Right atrium auricular region (tissue), 2 donors: ENCODE data around the gene ATXN10. TPM values are rescaled to one million over a fixed set of nuclear protein-coding genes. Genes with fewer than 3 reads are reported as not detected.

ENCODE experiments used
- DNase-seq: peaks from one replicate; pipeline ENCODE4 v3.0.0-alpha.2; 2019; ENCODE audit warnings: low spot score
- H3K27ac ChIP-seq, 2 donors: fragments of 200-600 bp; sonication (generic); 1 replicate in 1 of 2; 2 replicates in 1 of 2; pipeline ENCODE4 v1.5.1; 2016 to 2019
- H3K27me3 ChIP-seq, 2 donors: fragments of 200-600 bp; sonication (generic); one replicate each; pipeline versions ENCODE4 v1.5.1 to v1.6.0; 2017 to 2019
- H3K36me3 ChIP-seq: fragments of 200-600 bp; sonication (generic); one replicate; pipeline ENCODE4 v1.5.1; 2016
- H3K4me1 ChIP-seq, 2 donors: fragments of 200-600 bp; sonication (generic); one replicate each; pipeline versions ENCODE4 v1.5.1 to v1.6.0; 2017 to 2019
- H3K4me3 ChIP-seq, 2 donors: fragments of 200-600 bp; sonication (generic); 1 replicate in 1 of 2; 2 replicates in 1 of 2; pipeline ENCODE4 v1.5.1; 2017 to 2019; ENCODE audit warnings: mild to moderate bottlenecking in 1 of 2, moderate library complexity in 1 of 2
- H3K9me3 ChIP-seq, 2 donors: fragments of 200-600 bp; sonication (generic); one replicate each; pipeline ENCODE4 v1.5.1; 2019
- total RNA-seq, 2 donors: library from RNA; depleted of rRNA; stranded (reverse); fragments of >200 nt; gene quantifications; one replicate each; pipeline ENCODE4 v1.1.0, GENCODE V29; 2016
- TF ChIP-seq, protein P1 (sequence below), 2 donors: fragments of 200-600 bp; sonication (generic); IDR thresholded peaks; one replicate each; pipeline ENCODE4 v1.5.1; 2019; ENCODE audit warnings: antibody characterized with exemption in 2 of 2

The ATXN10 gene
- total RNA-seq, 2 donors from 2014 or later = 85.3 to 88.5 TPM

DNA sequence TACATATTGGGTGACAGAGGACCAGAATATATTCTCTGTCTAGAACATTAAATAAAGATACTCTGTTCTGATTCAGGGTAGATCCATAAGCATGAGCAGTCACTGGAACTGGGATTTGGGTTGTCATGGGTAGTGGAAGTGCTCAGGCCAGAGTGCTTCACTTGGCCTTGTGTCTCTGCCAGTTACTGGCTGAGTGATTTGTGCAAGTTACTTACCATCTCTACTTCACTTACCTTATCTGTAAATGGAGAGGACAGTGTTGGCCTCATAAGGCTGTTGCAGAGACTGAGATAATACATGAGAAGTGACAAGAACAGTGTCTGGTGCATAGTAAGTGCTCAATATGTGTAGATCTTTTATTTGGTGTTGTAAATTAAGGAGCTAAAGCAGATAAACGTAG lies 17.6 kb downstream of the ATXN10 start:
- Histone ChIP-seq H3K4me1 (peaks cover 0 to 38% of the 10 kb centered on the region in 2 donors), H3K4me3 (no peak overlapping the region), H3K9me3 (no peaks in the 10 kb centered on the region), H3K27me3 (no peaks in the 10 kb centered on the region), H3K36me3 (peaks cover 30% of the 10 kb centered on the region), H3K27ac (peak overlapping the region in 1 of 2 donors; percentile 72)
- no peak for DNase-seq
- TF ChIP-seq, protein P1, sequence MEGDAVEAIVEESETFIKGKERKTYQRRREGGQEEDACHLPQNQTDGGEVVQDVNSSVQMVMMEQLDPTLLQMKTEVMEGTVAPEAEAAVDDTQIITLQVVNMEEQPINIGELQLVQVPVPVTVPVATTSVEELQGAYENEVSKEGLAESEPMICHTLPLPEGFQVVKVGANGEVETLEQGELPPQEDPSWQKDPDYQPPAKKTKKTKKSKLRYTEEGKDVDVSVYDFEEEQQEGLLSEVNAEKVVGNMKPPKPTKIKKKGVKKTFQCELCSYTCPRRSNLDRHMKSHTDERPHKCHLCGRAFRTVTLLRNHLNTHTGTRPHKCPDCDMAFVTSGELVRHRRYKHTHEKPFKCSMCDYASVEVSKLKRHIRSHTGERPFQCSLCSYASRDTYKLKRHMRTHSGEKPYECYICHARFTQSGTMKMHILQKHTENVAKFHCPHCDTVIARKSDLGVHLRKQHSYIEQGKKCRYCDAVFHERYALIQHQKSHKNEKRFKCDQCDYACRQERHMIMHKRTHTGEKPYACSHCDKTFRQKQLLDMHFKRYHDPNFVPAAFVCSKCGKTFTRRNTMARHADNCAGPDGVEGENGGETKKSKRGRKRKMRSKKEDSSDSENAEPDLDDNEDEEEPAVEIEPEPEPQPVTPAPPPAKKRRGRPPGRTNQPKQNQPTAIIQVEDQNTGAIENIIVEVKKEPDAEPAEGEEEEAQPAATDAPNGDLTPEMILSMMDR (IDR thresholded peaks at IDR 0.05) = no peak

DNA sequence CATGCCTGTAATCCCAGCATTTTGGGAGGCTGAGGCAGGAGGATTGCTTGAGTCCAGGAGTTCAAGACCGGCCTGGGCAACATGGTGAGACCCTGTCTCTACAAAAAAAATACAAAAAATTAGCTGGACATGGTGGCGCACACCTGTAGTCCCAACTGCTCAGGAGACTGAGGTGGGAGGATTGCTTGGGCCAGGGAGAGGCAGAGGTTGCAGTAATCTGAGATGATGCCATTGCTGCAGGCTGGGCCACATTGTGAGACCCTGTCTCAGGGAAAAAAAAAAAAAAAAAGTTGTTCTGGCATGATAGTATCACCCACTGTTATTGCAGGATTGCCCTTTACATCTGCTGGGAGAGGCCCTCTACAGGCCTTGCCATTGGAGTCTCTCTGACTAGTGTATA lies 18.4 kb downstream of the ATXN10 start:
- peaks cover 0 to 38% of the 10 kb centered on the region in 2 donors for H3K4me1 ChIP-seq
- no peak for DNase-seq
- TF ChIP-seq, protein P1 (IDR thresholded peaks at IDR 0.05) = no peak
- H3K9me3 ChIP-seq = no peaks in the 10 kb centered on the region
- peaks cover 30% of the 10 kb centered on the region for H3K36me3 ChIP-seq
- no peaks in the 10 kb centered on the region for H3K27me3 ChIP-seq
- H3K27ac ChIP-seq = no peak overlapping the region
- H3K4me3 ChIP-seq = no peak overlapping the region

- H3K4me3 ChIP-seq = no peak overlapping the region
- no peaks in the 10 kb centered on the region for H3K9me3 ChIP-seq
- no peaks in the 10 kb centered on the region for H3K27me3 ChIP-seq
- peaks cover 0 to 20% of the 10 kb centered on the region in 2 donors for H3K4me1 ChIP-seq
- H3K27ac ChIP-seq = no peak overlapping the region
- DNase-seq = no peak
- H3K36me3 ChIP-seq = peaks cover 30% of the 10 kb centered on the region
- TF ChIP-seq, protein P1 (IDR thresholded peaks at IDR 0.05) = no peak
These were observed 20.9 kb downstream of the ATXN10 start for GRCh38 chr22:45692549-45692948.

GRCh38 chr22:45693835-45694234 lies 22.2 kb downstream of the ATXN10 start:
- peaks cover 30% of the 10 kb centered on the region for H3K36me3 ChIP-seq
- DNase-seq = no peak
- H3K27ac ChIP-seq = no peak overlapping the region
- no peaks in the 10 kb centered on the region for H3K9me3 ChIP-seq
- peaks cover 0 to 7% of the 10 kb centered on the region in 2 donors for H3K4me1 ChIP-seq
- TF ChIP-seq, protein P1 (IDR thresholded peaks at IDR 0.05) = no peak
- no peaks in the 10 kb centered on the region for H3K27me3 ChIP-seq
- H3K4me3 ChIP-seq = no peak overlapping the region

- no peak for DNase-seq
- TF ChIP-seq, protein P1 (IDR thresholded peaks at IDR 0.05) = no peak
- H3K36me3 ChIP-seq = peaks cover 33% of the 10 kb centered on the region
These were observed 24.6 kb downstream of the ATXN10 start for GRCh38 chr22:45696227-45696626.

DNA sequence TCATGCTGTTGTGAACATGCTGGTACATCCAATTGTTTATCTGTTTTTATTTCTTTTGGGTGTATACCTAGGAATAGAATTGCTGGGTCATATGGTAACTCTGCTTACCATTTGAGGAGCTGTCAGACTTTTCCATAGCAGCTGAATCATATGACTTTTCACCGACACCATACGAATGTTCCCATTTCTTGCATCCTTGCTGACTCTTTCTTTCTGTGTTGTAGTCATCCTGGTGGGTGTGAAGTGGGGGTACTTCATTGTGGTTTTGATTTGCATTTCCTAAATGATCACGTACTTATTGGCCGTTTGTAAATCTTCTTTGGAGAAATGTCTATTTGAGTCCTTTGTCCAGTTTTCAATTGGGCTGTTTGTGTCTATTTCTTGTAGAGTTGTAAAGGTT lies 26.5 kb downstream of the ATXN10 start:
- Histone ChIP-seq H3K36me3 (peaks cover 27% of the 10 kb centered on the region), H3K27me3 (no peaks in the 10 kb centered on the region), H3K4me1 (no peaks in the 10 kb centered on the region), H3K9me3 (no peaks in the 10 kb centered on the region), H3K4me3 (no peak overlapping the region), H3K27ac (no peak overlapping the region)
- TF ChIP-seq, protein P1 (IDR thresholded peaks at IDR 0.05) = no peak
- DNase-seq = no peak

More at GRCh38 chr22:45696227-45696626, 24.6 kb downstream of the ATXN10 start:
- no peaks in the 10 kb centered on the region for H3K4me1 ChIP-seq
- no peak overlapping the region for H3K27ac ChIP-seq
- H3K4me3 ChIP-seq = no peak overlapping the region
- no peaks in the 10 kb centered on the region for H3K9me3 ChIP-seq
- H3K27me3 ChIP-seq = no peaks in the 10 kb centered on the region
